Globus pallidus (tissue), 1 donor: ENCODE results near the gene TMEM143.
A peak's percentile ranks its signal among the peaks of the same experiment; 100 is the strongest.
"Not testable (repeated sequence)": the region's sequence is repeated elsewhere in the genome, so short reads cannot be mapped to it uniquely, and the experiment has no call there.

Experiments used
- DNase-seq: peaks from one replicate; pipeline ENCODE4 v3.0.0-alpha.2; 2015; ENCODE audit warnings: low spot score

Gene TMEM143

DNA sequence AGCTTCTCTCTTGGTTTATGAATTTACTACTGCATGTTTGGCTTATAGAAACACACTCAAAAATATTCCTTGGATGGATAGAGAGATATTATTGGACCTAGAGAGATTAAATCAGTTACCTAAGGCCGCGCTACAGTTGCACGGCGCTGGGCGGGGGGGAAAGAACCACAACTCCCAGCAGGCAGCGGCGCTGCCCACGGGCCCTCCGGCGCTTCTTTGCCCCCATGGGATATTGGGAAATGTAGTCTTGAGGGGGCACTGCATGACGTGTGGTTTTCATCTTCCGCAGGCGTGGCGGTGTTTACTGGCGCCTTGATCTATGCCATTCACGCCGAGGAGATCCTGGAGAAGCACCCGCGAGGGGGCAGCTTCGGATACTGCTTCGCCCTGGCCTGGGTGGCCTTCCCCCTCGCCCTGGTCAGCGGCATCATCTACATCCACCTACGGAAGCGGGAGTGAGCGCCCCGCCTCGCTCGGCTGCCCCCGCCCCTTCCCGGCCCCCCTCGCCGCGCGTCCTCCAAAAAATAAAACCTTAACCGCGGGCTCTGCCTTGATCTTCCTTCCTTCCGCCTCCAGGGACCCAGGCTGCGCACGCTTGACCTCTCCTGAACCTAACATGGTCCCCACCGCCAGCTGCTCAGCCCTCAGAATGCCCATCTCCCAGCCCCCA, 33.6 kb downstream of the TMEM143 start:
- peak; percentile 94 for DNase-seq

- DNase-seq: no peak
Measured at GRCh38 chr19:48329167-48329891, 34.4 kb downstream of the TMEM143 start.

- DNase-seq: no peak
Measured at GRCh38 chr19:48325265-48325910, 38.4 kb downstream of the TMEM143 start, which contains the start of gene EMP3. Gene EMP3 (plus strand): TSS chr19:48325552. CDS start chr19:48326845, 1,293 bp downstream.

GRCh38 chr19:48321622-48322591, 41.8 kb downstream of the TMEM143 start:
- DNase-seq: peak; percentile 96

- peak; percentile 73 for DNase-seq
Measured at GRCh38 chr19:48321372-48321621, 42.4 kb downstream of the TMEM143 start.

GRCh38 chr19:48319647-48320541, 43.8 kb downstream of the TMEM143 start:
- peak; percentile 69 for DNase-seq

DNA sequence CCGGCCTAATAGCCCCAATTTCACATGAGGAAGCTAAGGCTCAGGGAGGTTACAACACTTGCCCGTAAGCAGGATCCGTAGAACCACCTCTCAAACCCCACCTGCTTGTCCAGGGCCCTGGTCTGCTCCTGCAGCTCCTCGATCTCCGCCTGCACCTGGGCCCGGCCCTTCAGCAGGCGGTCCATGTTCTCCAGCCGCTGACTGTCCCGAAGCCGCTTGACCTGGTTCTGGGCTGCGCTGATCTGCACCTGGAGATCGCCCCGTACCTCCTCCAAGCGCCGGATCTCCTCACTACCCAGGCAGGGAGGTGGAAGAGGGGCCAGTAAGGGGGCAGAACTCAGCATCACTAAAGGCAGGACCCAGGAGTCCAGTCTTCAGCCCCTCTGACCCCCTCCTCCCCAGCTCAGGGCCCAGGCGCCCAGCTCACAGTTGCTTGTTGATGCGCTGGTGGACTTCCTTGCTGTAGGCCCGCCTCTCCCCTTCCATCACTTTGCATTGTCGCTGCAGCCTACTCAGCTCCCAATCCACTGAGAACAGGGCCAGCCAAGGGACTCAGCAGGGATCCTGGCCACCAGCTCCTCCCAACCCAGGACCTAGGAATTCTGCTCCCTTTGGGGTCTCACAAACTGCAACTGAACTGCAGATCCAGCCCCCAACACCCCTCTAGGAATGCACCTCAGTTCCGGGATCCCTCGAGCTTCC, 45.3 kb downstream of the TMEM143 start:
- DNase-seq: no peak

DNA sequence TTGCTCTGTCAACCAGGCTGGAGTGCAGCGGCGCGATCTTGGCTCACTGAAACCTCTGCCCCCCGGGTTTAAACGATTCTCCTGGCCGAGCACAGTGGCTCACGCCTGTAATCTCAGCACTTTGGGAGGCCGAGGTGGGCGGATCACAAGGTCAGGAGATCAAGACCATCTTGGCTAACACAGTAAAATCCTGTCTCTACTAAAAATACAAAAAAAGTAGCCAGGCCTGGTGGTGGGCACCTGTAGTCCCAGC, 46.1 kb downstream of the TMEM143 start:
- not testable (repeated sequence) for DNase-seq

GRCh38 chr19:48315712-48316111, 48.0 kb downstream of the TMEM143 start:
- DNase-seq: no peak

DNA sequence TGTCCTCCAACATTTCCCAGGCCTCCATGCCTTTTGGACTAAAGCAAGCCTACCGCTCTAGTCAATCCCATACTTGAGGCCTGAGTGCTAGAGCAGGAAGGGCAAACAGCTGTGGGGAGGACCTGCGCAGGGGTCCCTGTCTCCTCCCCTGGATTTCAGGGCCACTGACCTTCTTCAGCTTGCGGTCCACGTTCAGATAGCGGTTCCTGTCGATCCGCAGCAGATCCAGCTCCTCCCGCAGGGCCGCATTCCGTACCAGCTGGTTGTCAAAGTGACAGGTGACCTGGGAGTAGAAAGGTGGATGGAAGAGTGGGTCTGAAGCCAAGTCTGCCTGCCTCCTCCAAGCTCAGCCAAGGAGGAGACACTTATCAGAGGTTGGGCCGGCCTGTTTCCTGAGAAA, 52.4 kb downstream of the TMEM143 start:
- DNase-seq: no peak

GRCh38 chr19:48310227-48310626, 53.5 kb downstream of the TMEM143 start:
- DNase-seq: no peak

DNA sequence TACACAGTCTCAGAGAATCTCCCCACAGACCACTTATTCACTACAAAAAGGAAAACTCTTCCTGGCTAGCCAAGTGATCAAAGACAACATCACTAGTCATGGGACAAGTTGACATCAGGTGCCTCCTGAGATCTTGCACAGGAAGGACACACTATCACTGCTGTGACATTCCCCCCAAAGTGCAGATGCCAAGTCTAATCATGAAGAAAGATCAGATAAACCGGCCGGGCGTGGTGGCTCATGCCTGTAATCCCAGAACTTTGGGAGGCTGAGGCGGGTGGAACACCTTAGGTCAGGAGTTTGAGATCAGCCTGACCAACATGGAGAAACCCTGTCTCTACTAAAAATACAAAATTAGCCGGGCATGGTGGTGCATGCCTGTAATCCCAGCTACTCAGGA, 54.0 kb downstream of the TMEM143 start:
- DNase-seq: not testable (repeated sequence)

DNA sequence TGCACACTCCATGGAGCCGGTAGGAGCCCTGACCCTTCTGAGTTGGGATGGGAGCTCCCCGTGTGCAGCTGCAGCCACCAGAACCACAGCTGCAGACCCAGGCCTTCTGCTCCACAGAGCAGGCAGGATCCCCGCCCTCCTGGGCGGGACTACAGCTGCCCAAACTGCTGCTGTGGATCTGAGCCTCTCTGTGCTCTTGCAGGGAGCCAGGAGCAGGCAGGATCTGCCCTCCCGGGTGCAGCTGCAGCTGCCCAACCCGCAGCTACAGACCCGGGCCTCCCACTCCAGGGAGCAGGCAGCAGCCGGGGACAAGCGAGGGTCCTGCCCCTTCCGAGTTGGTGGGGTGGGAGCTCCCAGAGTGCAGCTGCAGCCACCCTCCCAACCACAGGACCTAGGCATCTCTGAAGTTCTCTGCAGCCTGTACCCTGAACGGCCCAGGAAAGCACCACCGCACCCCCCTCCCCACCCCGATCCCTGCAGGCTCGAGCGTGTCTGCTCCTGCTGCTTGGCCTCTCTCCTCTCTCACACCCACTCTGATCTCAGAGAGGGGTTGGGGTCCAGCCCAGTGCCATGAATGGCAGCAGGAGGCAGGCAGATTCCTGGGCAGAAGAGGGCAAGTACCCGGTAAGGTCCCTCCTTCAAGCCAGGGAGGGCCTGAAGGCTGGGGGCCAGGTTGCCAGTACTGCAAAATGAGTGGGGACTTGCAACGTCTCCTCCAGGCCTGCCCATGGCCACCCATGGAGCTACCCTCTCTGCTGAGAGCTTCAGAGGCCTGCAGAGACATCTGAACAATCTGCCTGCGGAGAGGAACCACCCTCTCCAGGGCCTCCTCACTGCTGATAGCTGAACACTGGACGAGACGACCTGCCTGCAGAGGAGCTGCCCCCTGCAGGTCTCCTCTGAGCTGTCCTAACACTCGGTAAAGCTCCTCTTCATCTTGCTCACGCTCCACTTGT, 54.8 kb downstream of the TMEM143 start:
- peak; percentile 45 for DNase-seq

DNA sequence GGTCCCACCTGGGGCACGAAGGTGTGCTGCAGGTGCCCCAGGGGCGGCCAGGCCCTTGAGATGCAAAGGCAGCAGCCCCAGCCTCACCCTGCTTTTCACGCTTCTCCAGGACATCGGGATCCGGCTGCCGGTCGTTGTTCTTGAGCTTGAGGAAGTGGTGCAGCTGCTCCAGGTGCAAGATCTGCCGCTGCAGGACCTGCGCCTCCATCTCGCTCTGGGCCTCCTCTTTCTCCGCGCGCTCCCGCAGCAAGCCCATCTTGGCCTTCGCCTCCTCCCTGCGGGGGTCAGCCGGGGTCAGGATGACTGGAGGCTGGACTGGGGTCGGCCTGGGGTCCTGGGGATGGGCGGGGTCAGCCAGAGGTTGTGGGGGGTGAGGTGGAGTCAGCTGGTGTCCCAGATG, 59.9 kb downstream of the TMEM143 start:
- no peak for DNase-seq

DNA sequence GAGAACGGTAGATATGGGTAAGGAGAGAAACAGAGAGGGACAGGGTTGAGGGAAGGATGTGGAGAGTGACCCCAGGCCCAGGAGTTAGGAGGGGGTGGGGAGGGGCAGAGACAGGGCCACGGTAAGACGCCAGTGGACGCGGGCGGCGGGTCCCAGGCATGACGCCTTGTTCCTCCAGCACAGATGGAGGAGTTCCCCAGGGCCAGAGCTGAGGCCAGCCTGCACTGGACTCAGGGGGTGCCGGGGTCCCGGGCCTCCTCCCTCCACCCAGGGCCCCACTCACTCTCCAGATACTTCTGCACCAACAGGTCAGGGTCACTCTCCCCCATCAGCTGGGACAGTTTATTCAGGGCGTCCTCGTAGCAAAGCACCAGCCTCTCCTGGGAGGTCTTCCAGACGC, 60.4 kb downstream of the TMEM143 start:
- no peak for DNase-seq

GRCh38 chr19:48302600-48302959, 61.2 kb downstream of the TMEM143 start:
- DNase-seq: no peak

- DNase-seq: no peak
Measured at GRCh38 chr19:48301886-48302599, 61.7 kb downstream of the TMEM143 start.

DNA sequence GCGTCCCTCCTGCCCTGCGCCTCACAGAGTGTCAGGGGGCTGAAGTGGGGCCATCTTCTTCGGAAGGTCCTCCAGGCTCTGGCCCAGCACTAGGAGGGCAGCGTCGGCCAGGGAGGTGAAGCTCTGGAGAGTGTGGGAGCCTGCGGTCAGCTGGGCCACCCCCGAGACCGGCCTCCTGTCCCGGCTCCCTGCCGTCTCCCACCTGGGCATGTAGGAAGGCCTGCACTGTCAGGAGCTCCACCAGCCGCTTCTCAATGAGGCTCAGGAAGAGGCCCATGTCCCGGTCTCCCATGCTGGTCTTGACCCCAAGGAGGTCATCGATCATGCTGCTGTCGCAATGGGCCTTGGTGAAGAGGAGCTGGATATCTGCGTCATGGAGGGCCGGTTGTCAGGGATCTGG, 65.8 kb downstream of the TMEM143 start:
- DNase-seq: no peak
